RWPE2 (cell line): ENCODE measurements around the gene ANKRD18A.

Experiments
- ATAC-seq: fragments of 200-7000 bp; cut with Tn5 transposase; 3 replicates; pipeline ENCODE4 v1.9.1; 2021; ENCODE audit warnings: low read depth
- DNase-seq: peaks from one replicate; pipeline ENCODE4 v3.0.0-alpha.2; 2020; ENCODE audit warnings: low spot score
- H3K27ac ChIP-seq: fragments of 450-650 bp; 2 replicates; pipeline ENCODE4 v1.5.1; 2017; ENCODE audit warnings: mild to moderate bottlenecking; ENCODE audit not compliant: poor library complexity, severe bottlenecking
- H3K27me3 ChIP-seq: fragments of 250-450 bp; sonication (Bioruptor Pico); 2 replicates; pipeline ENCODE4 v1.5.1; 2021; ENCODE audit warnings: mild to moderate bottlenecking, moderate library complexity; ENCODE audit not compliant: insufficient read depth, poor library complexity, severe bottlenecking
- H3K36me3 ChIP-seq: fragments of 250-450 bp; sonication (Bioruptor Pico); 2 replicates; pipeline ENCODE4 v1.5.1; 2020; ENCODE audit warnings: low read depth, mild to moderate bottlenecking, moderate library complexity
- H3K4me1 ChIP-seq: fragments of 250-450 bp; sonication (Bioruptor Pico); 2 replicates; pipeline ENCODE4 v1.5.1; 2021; ENCODE audit warnings: mild to moderate bottlenecking, moderate library complexity; ENCODE audit not compliant: insufficient read depth, poor library complexity, severe bottlenecking
- H3K4me3 ChIP-seq: fragments of 250-450 bp; sonication (Bioruptor Pico); 2 replicates; pipeline ENCODE4 v1.5.1; 2021; ENCODE audit warnings: mild to moderate bottlenecking, moderate library complexity; ENCODE audit not compliant: severe bottlenecking
- H3K9me3 ChIP-seq: fragments of 250-450 bp; sonication (Bioruptor Pico); 2 replicates; pipeline ENCODE4 v1.5.1; 2021; ENCODE audit warnings: mild to moderate bottlenecking, moderate library complexity; ENCODE audit not compliant: severe bottlenecking
- CTCF ChIP-seq: fragments of 450-650 bp; IDR thresholded peaks from one replicate; pipeline ENCODE4 v1.5.1; 2017; ENCODE audit warnings: mild to moderate bottlenecking, moderate library complexity; ENCODE audit not compliant: poor library complexity, severe bottlenecking

ANKRD18A gene

GRCh38 chr9:38656896-38657295 is 36.5 kb upstream of the ANKRD18A start:
- H3K9me3 ChIP-seq, result no peaks in the 10 kb centered on the region
- no peaks in the 10 kb centered on the region for H3K27me3 ChIP-seq
- H3K4me3 ChIP-seq, result no peak overlapping the region
- no peak for TF ChIP-seq CTCF
- DNase-seq, result no peak
- H3K27ac ChIP-seq, result no peak overlapping the region
- no peaks in the 10 kb centered on the region for H3K4me1 ChIP-seq
- no peak for ATAC-seq
- no peaks in the 10 kb centered on the region for H3K36me3 ChIP-seq

- Histone ChIP-seq H3K9me3 (no peaks in the 10 kb centered on the region), H3K27ac (no peak overlapping the region), H3K4me1 (no peaks in the 10 kb centered on the region), H3K36me3 (no peaks in the 10 kb centered on the region), H3K4me3 (no peak overlapping the region), H3K27me3 (no peaks in the 10 kb centered on the region)
- no peak for DNase-seq
- ATAC-seq, result no peak
- no peak for TF ChIP-seq CTCF
These were observed 32.1 kb upstream of the ANKRD18A start for GRCh38 chr9:38652486-38652885.

- no peak for DNase-seq
- TF ChIP-seq CTCF, result no peak
- no peak for ATAC-seq
- H3K9me3 ChIP-seq, result no peaks in the 10 kb centered on the region
- no peak overlapping the region for H3K4me3 ChIP-seq
- no peaks in the 10 kb centered on the region for H3K36me3 ChIP-seq
- no peaks in the 10 kb centered on the region for H3K27me3 ChIP-seq
- H3K4me1 ChIP-seq, result no peaks in the 10 kb centered on the region
- H3K27ac ChIP-seq, result no peak overlapping the region
These were observed 31.6 kb upstream of the ANKRD18A start for GRCh38 chr9:38652044-38652443.

GRCh38 chr9:38651400-38652042 is 31.1 kb upstream of the ANKRD18A start:
- no peak for ATAC-seq
- no peak overlapping the region for H3K27ac ChIP-seq

More at GRCh38 chr9:38651400-38652042, 31.1 kb upstream of the ANKRD18A start:
- Histone ChIP-seq H3K4me1 (no peaks in the 10 kb centered on the region), H3K9me3 (no peaks in the 10 kb centered on the region), H3K27me3 (no peaks in the 10 kb centered on the region), H3K36me3 (no peaks in the 10 kb centered on the region), H3K4me3 (no peak overlapping the region)
- no peak for DNase-seq
- TF ChIP-seq CTCF, result no peak
